Activated CD8-positive, alpha-beta T cell treated with anti-CD3 and anti-CD28 coated beads, Interleukin-2, amount 10 ng/mL, durations not matched to agents 7 days and 5 days (primary cell): Measurements from ENCODE around the gene KLK3. TPM values are rescaled to one million over a fixed set of nuclear protein-coding genes. Genes with fewer than 3 reads are reported as not detected.

ENCODE experiments used
- ATAC-seq: fragments of 150-1000 bp; cut with Tn5 transposase; one replicate; pipeline ENCODE4 v1.10.0; 2021; ENCODE audit warnings: moderate library complexity
- CTCF ChIA-PET: fragments of 350-600 bp; sonication (Branson Sonifier 250); formaldehyde crosslinking; loops from one replicate; lab custom pipeline; 2021; ENCODE audit warnings: antibody characterized with exemption; lab: Charles Lee
- POLR2A ChIA-PET: fragments of 350-600 bp; sonication (Branson Sonifier 250); formaldehyde crosslinking; loops from one replicate; lab custom pipeline; 2021; ENCODE audit warnings: antibody characterized with exemption; lab: Charles Lee
- DNase-seq: peaks from one replicate; pipeline ENCODE4 v3.0.0-alpha.2; 2020
- H3K27ac Mint-ChIP-seq: one replicate; pipeline ENCODE4 v1.8.0; 2021; ENCODE audit warnings: mild to moderate bottlenecking, mixed read lengths
- H3K27me3 Mint-ChIP-seq: one replicate; pipeline ENCODE4 v1.8.0; 2021; ENCODE audit warnings: low read depth, mixed read lengths
- H3K36me3 Mint-ChIP-seq: one replicate; pipeline ENCODE4 v1.8.0; 2021; ENCODE audit warnings: low read depth, mixed read lengths
- H3K4me1 Mint-ChIP-seq: one replicate; pipeline ENCODE4 v1.8.0; 2021; ENCODE audit warnings: low read depth, mixed read lengths
- H3K4me3 Mint-ChIP-seq: one replicate; pipeline ENCODE4 v1.8.0; 2021; ENCODE audit warnings: mild to moderate bottlenecking, mixed read lengths
- H3K9me3 Mint-ChIP-seq: one replicate; pipeline ENCODE4 v1.8.0; 2022; ENCODE audit warnings: mixed read lengths; ENCODE audit not compliant: insufficient read depth
- total RNA-seq, 2 experiments: library from RNA; stranded (reverse); gene quantifications; one replicate each; pipeline ENCODE4 v1.2.3, GENCODE V29; 2021

The KLK3 gene
- total RNA-seq, 2 experiments from 2014 or later = not detected

DNA sequence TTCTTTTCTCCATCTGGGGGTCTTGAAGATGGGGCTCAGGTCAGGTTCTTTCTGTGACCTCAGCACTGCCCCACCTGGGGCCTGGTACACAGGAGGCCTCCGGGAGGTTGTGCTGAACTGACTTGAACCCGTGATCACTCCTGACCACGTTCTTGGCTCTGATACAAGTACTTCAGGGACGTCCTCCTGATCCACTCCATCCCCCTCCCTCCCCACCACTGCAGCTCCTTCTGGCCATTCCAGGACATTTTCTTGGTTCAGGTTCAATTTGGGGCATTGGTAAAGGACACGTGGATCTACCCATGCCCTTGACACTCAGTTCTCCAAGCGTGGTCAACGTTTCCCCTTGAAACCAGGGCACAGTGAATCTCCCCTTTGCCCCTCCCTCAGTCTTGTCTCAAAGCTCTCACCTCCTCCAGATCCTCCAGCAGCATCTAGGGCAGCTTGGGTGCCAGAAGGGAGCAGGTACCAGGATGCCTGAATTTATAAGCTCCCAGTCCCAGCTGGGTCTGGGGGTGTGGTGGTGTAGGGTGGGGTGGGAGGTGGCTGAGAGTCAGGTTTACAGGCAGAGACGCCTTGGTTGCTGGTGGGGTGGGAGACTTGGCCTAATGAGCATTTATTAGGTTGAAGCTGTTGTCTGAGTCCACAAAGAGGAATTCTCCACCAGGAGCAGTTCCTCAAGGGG, 21.5 kb upstream of the KLK3 start, which contains the start of gene KLK15:
KLK15 (minus strand) TSS at position 458 of the 685 bp plus-strand sequence. CDS start 2,082 bp downstream, outside the sequence.
- Mint-ChIP-seq H3K27ac (no peak within 1 kb of the TSS), H3K4me1 (peaks cover 16% of the 10 kb centered on the region), H3K9me3 (no peaks in the 10 kb centered on the region), H3K36me3 (no peaks in the 10 kb centered on the region), H3K27me3 (peaks cover 20% of the 10 kb centered on the region), H3K4me3 (no peak within 1 kb of the TSS)
- ATAC-seq (no peak), DNase-seq (no peak)
- ChIA-PET POLR2A (interaction anchor here (1.3 kb wide), 1 partner anchor 28 kb away, joined by 4 read pairs; no protein-coding TSS in a partner anchor), CTCF (no interaction called here)

- ChIA-PET POLR2A (interaction anchor here (1.3 kb wide), 1 partner anchor 29 kb away, joined by 4 read pairs; no protein-coding TSS in a partner anchor), CTCF (no interaction called here)
- H3K4me1 Mint-ChIP-seq = peaks cover 18% of the 10 kb centered on the region
- DNase-seq (no peak), ATAC-seq (no peak)
- peaks cover 20% of the 10 kb centered on the region for H3K27me3 Mint-ChIP-seq
- H3K36me3 Mint-ChIP-seq = no peaks in the 10 kb centered on the region
- H3K9me3 Mint-ChIP-seq = no peaks in the 10 kb centered on the region
- no peak overlapping the region for H3K27ac Mint-ChIP-seq
- no peak overlapping the region for H3K4me3 Mint-ChIP-seq
Observed at GRCh38 chr19:50833802-50834167, 20.9 kb upstream of the KLK3 start.

- peak overlapping the region; percentile 73 for H3K4me3 Mint-ChIP-seq
- ChIA-PET CTCF (interaction anchor here (1.2 to 1.3 kb wide), 2 partner anchors 87 to 298 kb away, joined by 3 read pairs; no protein-coding TSS in a partner anchor), POLR2A (no interaction called here)
- no peaks in the 10 kb centered on the region for H3K9me3 Mint-ChIP-seq
- no peaks in the 10 kb centered on the region for H3K36me3 Mint-ChIP-seq
- H3K27ac Mint-ChIP-seq = no peak overlapping the region
- H3K27me3 Mint-ChIP-seq = peaks cover 20% of the 10 kb centered on the region
- ATAC-seq = no peak
- H3K4me1 Mint-ChIP-seq = peaks cover 18% of the 10 kb centered on the region
- no peak for DNase-seq
Observed at GRCh38 chr19:50835103-50835784, 19.5 kb upstream of the KLK3 start.

GRCh38 chr19:50835785-50836542, 18.8 kb upstream of the KLK3 start:
- Mint-ChIP-seq H3K4me3 (peak overlapping the region; percentile 73), H3K4me1 (peaks cover 18% of the 10 kb centered on the region), H3K27me3 (peaks cover 20% of the 10 kb centered on the region), H3K27ac (no peak overlapping the region), H3K9me3 (no peaks in the 10 kb centered on the region), H3K36me3 (no peaks in the 10 kb centered on the region)
- ATAC-seq = peak; percentile 95
- CTCF ChIA-PET = no interaction called here
- POLR2A ChIA-PET = no interaction called here
- DNase-seq = peak; percentile 78

DNA sequence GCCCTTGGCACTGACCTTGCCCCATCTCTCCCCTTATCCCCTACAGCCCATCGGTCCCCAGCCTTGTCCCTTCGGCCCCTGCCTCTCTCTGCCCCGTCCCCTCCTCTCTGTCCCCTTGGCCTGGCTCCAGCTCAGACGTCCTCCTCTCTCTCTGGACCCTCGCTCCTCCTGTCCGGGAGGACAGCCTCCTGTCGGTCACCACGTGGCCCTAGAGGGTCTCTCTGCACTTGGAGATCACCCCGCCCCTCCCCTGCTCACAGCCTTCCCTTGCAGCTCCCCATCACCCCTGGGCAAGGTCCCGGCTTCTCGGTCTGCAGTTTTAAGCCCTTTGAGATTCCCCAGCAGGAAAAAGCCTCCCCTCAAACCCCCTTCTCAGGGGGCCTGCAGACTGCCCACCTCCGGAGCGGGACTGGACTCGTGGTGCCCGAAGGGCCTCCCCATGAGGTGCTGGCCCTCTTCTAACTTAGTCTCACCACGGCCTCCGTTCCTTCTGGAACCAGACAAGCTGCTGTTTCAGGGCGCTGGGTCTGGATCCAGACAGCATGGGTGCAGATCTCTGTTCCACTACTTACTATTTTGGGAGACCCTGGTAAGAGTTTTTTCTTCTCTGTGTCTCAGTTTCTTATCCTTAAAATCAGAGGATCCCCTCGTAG, 18.0 kb upstream of the KLK3 start:
- no peak for DNase-seq
- H3K27ac Mint-ChIP-seq = no peak overlapping the region
- H3K9me3 Mint-ChIP-seq = no peaks in the 10 kb centered on the region
- H3K4me3 Mint-ChIP-seq = peak overlapping the region; percentile 73
- H3K4me1 Mint-ChIP-seq = peaks cover 18% of the 10 kb centered on the region
- ATAC-seq = no peak
- H3K27me3 Mint-ChIP-seq = peaks cover 22% of the 10 kb centered on the region
- POLR2A ChIA-PET = no interaction called here
- CTCF ChIA-PET = no interaction called here
- H3K36me3 Mint-ChIP-seq = no peaks in the 10 kb centered on the region

GRCh38 chr19:50837300-50837699, 17.4 kb upstream of the KLK3 start:
- Mint-ChIP-seq H3K36me3 (no peaks in the 10 kb centered on the region), H3K27ac (no peak overlapping the region), H3K4me1 (peaks cover 18% of the 10 kb centered on the region), H3K27me3 (peaks cover 22% of the 10 kb centered on the region), H3K4me3 (peak overlapping the region; percentile 24), H3K9me3 (no peaks in the 10 kb centered on the region)
- DNase-seq (no peak), ATAC-seq (no peak)
- CTCF ChIA-PET = no interaction called here
- POLR2A ChIA-PET = no interaction called here

DNA sequence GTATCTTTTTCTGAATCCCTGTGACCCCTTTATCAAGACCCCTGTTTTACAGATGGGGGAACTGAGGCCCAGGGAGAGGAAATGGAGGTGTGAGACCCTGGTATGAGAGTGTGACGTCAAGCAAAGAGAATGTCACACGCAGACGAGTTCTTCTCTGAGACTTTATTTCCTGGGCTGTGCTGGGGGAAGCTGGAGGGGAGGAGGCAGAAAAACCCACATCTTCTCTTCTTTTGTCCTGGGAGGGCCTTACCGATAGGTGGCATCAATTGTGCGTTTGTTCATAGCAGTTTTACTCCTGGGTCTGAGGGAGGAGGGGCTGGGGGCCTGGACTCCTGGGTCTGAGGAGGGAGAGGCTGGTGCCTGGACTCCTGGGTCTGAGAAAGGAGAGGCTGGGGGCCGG, 16.5 kb upstream of the KLK3 start:
- DNase-seq = no peak
- ATAC-seq = no peak
- peaks cover under 1% of the 10 kb centered on the region for H3K9me3 Mint-ChIP-seq
- POLR2A ChIA-PET = no interaction called here
- no peaks in the 10 kb centered on the region for H3K36me3 Mint-ChIP-seq
- H3K4me1 Mint-ChIP-seq = peaks cover 18% of the 10 kb centered on the region
- no peak overlapping the region for H3K27ac Mint-ChIP-seq
- H3K27me3 Mint-ChIP-seq = peaks cover 22% of the 10 kb centered on the region
- no peak overlapping the region for H3K4me3 Mint-ChIP-seq
- CTCF ChIA-PET = interaction anchor here (1.0 to 1.2 kb wide), 2 partner anchors 13 to 84 kb away, joined by 3 read pairs; no protein-coding TSS in a partner anchor

- ChIA-PET POLR2A (no interaction called here), CTCF (no interaction called here)
- Mint-ChIP-seq H3K27ac (no peak overlapping the region), H3K9me3 (peaks cover 7% of the 10 kb centered on the region), H3K27me3 (peaks cover 18% of the 10 kb centered on the region), H3K4me1 (peaks cover 18% of the 10 kb centered on the region), H3K4me3 (no peak overlapping the region), H3K36me3 (no peaks in the 10 kb centered on the region)
- no peak for DNase-seq
- no peak for ATAC-seq
Observed at GRCh38 chr19:50839712-50840655, 14.7 kb upstream of the KLK3 start.

- H3K9me3 Mint-ChIP-seq = peaks cover 7% of the 10 kb centered on the region
- CTCF ChIA-PET = no interaction called here
Observed at GRCh38 chr19:50842130-50842529, 12.6 kb upstream of the KLK3 start.

GRCh38 chr19:50843205-50843604, 11.5 kb upstream of the KLK3 start:
- Mint-ChIP-seq H3K27ac (no peak overlapping the region), H3K36me3 (no peaks in the 10 kb centered on the region), H3K27me3 (peaks cover 3% of the 10 kb centered on the region), H3K4me1 (peaks cover 2% of the 10 kb centered on the region), H3K4me3 (no peak overlapping the region), H3K9me3 (peaks cover 7% of the 10 kb centered on the region)
- ATAC-seq = no peak
- CTCF ChIA-PET = no interaction called here
- POLR2A ChIA-PET = no interaction called here
- no peak for DNase-seq

More at GRCh38 chr19:50842130-50842529, 12.6 kb upstream of the KLK3 start:
- Mint-ChIP-seq H3K4me1 (peaks cover 4% of the 10 kb centered on the region), H3K36me3 (no peaks in the 10 kb centered on the region), H3K27me3 (peaks cover 5% of the 10 kb centered on the region), H3K27ac (no peak overlapping the region), H3K4me3 (no peak overlapping the region)
- ATAC-seq = no peak
- DNase-seq = no peak
- POLR2A ChIA-PET = no interaction called here
